Ascending aorta (tissue), 2 donors: ENCODE measurements around the gene RPTOR. TPM values are rescaled to one million over a fixed set of nuclear protein-coding genes. Genes with fewer than 3 reads are reported as not detected.

Experiments used
- DNase-seq, 2 donors: peaks; one replicate each; pipeline ENCODE4 v3.0.0-alpha.2; 2019; ENCODE audit warnings: low spot score in 2 of 2
- H3K27ac ChIP-seq, 2 donors: fragments of 200-600 bp; sonication (generic); one replicate each; pipeline ENCODE4 v1.5.1; 2016 to 2017; ENCODE audit warnings: mild to moderate bottlenecking in 1 of 2
- H3K27me3 ChIP-seq: fragments of 200-600 bp; sonication (generic); one replicate; pipeline ENCODE4 v1.5.1; 2017
- H3K36me3 ChIP-seq, 2 donors: fragments of 200-600 bp; sonication (generic); one replicate each; pipeline ENCODE4 v1.5.1; 2016
- H3K4me1 ChIP-seq, 2 donors: fragments of 200-600 bp; sonication (generic); one replicate each; pipeline ENCODE4 v1.5.1; 2016 to 2017; ENCODE audit warnings: mild to moderate bottlenecking in 1 of 2
- H3K4me3 ChIP-seq, 2 donors: fragments of 200-600 bp; sonication (generic); one replicate each; pipeline ENCODE4 v1.5.1; 2016 to 2017; ENCODE audit warnings: mild to moderate bottlenecking in 1 of 2
- H3K9me3 ChIP-seq, 2 donors: fragments of 200-600 bp; sonication (generic); one replicate each; pipeline ENCODE4 v1.5.1; 2016
- intact Hi-C: fragments of 100-400 bp; cut with DNase I; formaldehyde crosslinking; loops from one replicate; pipeline ENCODE4 v1.15.1; 2023
- total RNA-seq: library from RNA; depleted of rRNA; stranded (reverse); fragments of >200 nt; gene quantifications from one replicate; pipeline ENCODE4 v1.1.0, GENCODE V29; 2016
- TF ChIP-seq, protein P1 (sequence below), 3 experiments: fragments of 200-600 bp in 2 of 3; fragments of 450-650 bp in 1 of 3; sonication (generic) in 2 of 3; IDR thresholded peaks; one replicate each; pipeline ENCODE4 v1.5.1; 2016 to 2019; ENCODE audit warnings: antibody characterized with exemption in 3 of 3, mild to moderate bottlenecking in 1 of 3, moderate library complexity in 1 of 3

RPTOR gene
- total RNA-seq, 1 donor from 2014 or later, result 36.1 TPM

DNA sequence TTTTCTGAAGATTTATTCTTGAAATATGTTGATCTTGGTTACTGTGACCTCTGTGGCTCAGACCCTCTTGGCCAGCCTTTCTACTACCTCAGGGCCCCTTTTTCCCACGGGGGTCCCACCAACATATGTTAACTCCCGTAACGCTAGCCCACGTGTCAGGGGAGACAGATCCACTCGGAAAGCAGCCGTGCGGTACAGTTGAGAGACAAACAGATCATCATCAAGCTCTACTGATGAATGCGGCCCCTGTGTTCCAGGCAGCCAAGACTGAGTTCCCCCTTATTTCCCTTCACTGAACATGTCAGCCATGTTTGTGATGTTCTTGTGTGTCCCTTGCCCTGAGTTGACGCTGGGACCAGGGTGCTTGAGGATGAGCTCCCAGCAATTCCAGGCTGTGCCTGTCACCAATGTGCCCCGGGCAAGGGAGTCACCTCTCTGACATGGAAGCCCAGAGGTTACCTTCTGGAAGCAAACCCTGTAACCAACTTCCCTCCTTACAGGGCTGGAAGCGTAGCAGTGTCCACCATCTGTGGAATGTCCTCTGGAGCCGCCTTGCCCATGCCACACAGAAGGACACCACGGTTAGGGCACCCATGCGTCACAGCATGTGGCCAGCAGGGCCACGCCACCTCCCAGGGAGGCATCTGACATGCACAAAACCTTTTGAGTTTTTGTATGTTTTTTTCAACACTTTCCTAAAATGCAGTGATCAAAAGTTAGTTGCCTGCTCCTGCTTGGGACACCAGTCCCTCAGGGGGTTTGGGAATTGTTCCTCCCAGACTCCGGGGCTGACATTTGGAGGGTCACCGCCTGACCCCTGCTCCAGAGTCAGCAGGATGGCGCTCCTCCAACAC, 253.3 kb downstream of the RPTOR start:
- no peak for DNase-seq
- Histone ChIP-seq H3K27ac (no peak overlapping the region), H3K27me3 (no peaks in the 10 kb centered on the region), H3K4me3 (no peak overlapping the region), H3K4me1 (no peaks in the 10 kb centered on the region), H3K36me3 (no peaks in the 10 kb centered on the region), H3K9me3 (no peaks in the 10 kb centered on the region)
- intact Hi-C loops, result no loop called here
- TF ChIP-seq, protein P1, sequence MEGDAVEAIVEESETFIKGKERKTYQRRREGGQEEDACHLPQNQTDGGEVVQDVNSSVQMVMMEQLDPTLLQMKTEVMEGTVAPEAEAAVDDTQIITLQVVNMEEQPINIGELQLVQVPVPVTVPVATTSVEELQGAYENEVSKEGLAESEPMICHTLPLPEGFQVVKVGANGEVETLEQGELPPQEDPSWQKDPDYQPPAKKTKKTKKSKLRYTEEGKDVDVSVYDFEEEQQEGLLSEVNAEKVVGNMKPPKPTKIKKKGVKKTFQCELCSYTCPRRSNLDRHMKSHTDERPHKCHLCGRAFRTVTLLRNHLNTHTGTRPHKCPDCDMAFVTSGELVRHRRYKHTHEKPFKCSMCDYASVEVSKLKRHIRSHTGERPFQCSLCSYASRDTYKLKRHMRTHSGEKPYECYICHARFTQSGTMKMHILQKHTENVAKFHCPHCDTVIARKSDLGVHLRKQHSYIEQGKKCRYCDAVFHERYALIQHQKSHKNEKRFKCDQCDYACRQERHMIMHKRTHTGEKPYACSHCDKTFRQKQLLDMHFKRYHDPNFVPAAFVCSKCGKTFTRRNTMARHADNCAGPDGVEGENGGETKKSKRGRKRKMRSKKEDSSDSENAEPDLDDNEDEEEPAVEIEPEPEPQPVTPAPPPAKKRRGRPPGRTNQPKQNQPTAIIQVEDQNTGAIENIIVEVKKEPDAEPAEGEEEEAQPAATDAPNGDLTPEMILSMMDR (IDR thresholded peaks at IDR 0.05), result no peak

DNA sequence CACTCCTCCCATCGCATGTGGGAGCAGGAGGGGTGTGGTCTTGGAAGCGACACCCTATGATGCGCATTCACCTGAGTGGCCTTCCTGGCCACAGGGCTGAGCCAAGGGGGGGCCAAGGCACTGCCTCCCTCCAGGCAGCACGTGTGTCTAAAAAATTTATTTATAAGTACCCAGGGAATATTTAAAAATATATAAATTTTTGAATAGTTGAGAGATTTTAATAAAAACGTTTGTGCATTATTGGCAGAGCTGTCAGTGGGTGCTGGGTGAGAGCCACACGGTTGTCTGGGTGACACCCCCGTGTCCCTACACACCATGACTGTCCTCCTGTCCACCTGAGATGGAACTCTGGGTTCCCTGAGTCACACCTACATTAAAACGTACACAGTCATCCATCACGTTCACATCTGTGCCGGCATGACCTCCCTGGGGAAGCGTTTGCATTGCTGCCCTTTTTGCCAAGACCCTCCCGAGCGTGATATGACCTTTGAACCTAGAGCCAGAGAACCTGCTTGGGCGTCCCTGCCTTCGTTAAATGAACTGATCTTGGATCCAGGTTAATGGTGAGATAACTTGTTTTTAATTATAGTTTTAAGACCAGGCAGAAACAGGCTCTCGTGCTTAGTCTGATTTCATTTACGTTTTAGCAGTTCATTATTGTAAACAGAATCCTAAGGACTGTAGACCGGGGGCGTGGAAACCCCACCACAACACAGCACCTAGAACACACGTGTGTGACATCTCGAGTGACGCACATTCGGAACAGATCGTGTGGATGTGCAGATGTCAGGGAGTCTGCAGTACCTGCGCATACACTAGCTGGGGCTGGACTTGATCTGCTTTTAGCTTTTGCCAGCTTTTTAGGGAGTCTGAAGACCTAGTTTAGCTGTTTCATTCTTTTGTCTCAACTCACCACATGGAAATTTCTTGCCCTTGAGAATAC, 254.2 kb downstream of the RPTOR start:
- no peak overlapping the region for H3K4me3 ChIP-seq
- no peak overlapping the region for H3K27ac ChIP-seq
- intact Hi-C loops, result no loop called here
- peak in 1 of 2 donors; percentile 28 for DNase-seq
- TF ChIP-seq, protein P1 (IDR thresholded peaks at IDR 0.05), result no peak
- no peaks in the 10 kb centered on the region for H3K27me3 ChIP-seq
- no peaks in the 10 kb centered on the region for H3K4me1 ChIP-seq
- H3K36me3 ChIP-seq, result no peaks in the 10 kb centered on the region
- no peaks in the 10 kb centered on the region for H3K9me3 ChIP-seq

DNA sequence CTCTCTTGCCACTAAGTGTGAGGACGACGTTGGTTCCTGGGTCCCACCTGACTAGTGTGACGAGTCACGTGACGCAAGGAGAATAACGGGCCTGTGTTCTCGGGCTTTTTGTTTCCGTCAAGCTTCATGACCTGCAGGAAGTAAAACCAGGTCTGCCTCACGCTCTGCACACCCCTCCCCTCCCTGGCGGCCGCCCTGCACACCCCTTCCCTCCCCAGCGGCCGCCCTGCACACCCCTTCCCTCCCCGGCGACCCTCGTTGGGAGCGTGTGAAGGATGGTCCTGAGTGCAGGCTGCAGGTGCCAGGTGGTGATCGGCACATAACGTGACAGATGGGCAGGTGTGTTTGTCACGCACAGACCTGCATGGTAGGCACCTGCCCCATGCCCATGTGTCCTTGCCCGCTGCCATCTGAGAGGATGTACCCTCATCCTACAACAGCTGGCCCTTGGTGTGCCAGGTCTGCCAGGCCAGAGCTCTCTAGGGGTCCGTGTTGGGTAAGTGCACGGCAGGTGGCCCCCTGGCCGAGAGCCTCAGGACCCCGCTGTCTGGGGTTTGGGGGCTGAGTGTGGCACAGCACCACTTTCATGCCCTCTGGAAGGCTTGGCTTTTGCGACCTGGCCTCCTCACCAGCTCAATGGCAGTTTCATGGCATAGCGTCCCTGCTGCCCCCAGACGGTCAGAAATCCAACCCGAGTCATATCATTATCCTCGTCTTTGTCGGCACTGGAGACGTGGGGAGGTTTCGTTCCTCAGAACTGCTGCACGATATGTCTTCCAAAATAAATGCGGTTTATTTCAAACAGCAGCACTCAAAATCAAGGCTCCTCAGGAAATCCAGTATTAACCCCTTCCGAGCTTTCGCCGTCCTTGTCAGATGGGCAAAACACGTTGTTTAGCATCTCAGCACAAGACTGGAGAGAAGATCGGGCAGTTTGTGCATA, 255.2 kb downstream of the RPTOR start:
- peak in 1 of 2 donors; percentile 50 for DNase-seq
- intact Hi-C loops, result no loop called here

DNA sequence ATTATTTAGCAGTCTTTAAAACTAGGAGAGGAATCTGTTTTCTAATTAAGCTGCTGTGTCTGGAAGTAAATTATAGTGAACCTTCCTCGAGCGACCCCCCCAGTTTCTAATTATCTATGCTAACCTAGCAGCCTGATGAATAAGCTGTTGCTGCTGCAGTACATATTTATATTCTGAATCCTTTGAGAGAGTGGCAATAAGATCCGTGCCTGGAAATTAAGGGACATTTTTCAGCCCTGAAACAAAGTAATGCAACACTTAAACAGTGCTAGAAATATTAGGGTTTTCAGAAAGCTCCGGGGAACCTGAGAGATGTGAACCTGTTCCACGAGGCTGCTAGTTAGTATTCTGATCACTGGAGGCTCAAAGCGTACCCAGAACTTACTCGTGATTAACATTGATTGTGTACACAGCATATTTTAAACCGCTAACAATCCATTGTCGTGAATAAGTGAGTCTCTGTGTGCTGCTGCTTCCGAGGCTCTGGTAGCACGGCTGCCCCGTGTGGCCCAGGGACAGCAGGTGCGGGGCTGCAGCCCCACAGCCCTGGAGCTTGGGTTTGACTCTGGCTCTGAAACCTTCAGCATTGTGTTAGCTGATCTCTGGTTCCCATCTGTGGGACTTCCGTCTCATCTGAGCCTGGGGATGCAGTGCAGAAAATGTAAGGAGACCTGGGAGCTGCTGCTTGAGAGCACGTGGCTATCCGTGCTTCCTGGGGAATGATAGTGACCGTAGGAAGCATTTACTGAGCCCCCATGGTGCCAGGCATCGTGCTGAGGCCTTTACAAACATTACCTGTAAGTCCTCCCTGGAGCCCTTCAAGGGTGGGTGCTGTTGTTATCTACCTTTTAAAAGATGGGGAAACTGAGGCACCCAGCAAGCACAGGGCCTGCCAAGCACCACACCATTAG, 256.1 kb downstream of the RPTOR start:
- TF ChIP-seq, protein P1 (IDR thresholded peaks at IDR 0.05), result no peak
- DNase-seq, result peak in 1 of 2 donors; percentile 21

More for the DNA sequence above, 255.2 kb downstream of the RPTOR start:
- H3K36me3 ChIP-seq, result no peaks in the 10 kb centered on the region
- no peak overlapping the region for H3K4me3 ChIP-seq
- H3K9me3 ChIP-seq, result no peaks in the 10 kb centered on the region
- TF ChIP-seq, protein P1 (IDR thresholded peaks at IDR 0.05), result no peak
- H3K27ac ChIP-seq, result no peak overlapping the region
- H3K27me3 ChIP-seq, result no peaks in the 10 kb centered on the region
- no peaks in the 10 kb centered on the region for H3K4me1 ChIP-seq

More for the DNA sequence above, 256.1 kb downstream of the RPTOR start:
- Histone ChIP-seq H3K27me3 (no peaks in the 10 kb centered on the region), H3K36me3 (no peaks in the 10 kb centered on the region), H3K4me3 (no peak overlapping the region), H3K27ac (no peak overlapping the region), H3K9me3 (no peaks in the 10 kb centered on the region), H3K4me1 (no peaks in the 10 kb centered on the region)
- intact Hi-C loops, result no loop called here
